HepG2 (cell line): ENCODE data around the gene ITGA6. TPM values are rescaled to one million over a fixed set of nuclear protein-coding genes. Genes with fewer than 3 reads are reported as not detected.

Experiments used
- ATAC-seq: fragments of 200-7000 bp; cut with Tn5 transposase; 3 replicates; pipeline ENCODE4 v1.9.1; 2020; ENCODE audit warnings: mild to moderate bottlenecking, moderate library complexity
- BruUV-seq: library from RNA; stranded (reverse); fragments of 400-500 nt; replicated peaks from 2 replicates; lab custom pipeline; 2021; lab: Mats Ljungman, UMichigan
- CTCF ChIA-PET: fragments of 300-600 bp; formaldehyde crosslinking; extraction: SDS; loops from one replicate; lab custom pipeline; 2021; ENCODE audit warnings: low total read pairs, inconsistent platforms, low intra/inter-chr PET ratio; lab: Yijun Ruan, JAX
- POLR2A ChIA-PET: fragments of 350-600 bp; sonication (Branson Sonifier 250); formaldehyde crosslinking; loops from one replicate; lab custom pipeline; 2020; ENCODE audit warnings: antibody characterized with exemption, inconsistent platforms; lab: Yijun Ruan, JAX
- DNase-seq: peaks from one replicate; pipeline ENCODE4 v3.0.0-alpha.2; 2015; ENCODE audit warnings: low spot score
- FAIRE-seq: peaks from 3 replicates; lab custom pipeline; 2011; peaks lifted over from hg19 to GRCh38; lab: Jason Lieb, UNC
- H2AFZ ChIP-seq: one replicate; pipeline ENCODE4 v1.6.1; 2011; ENCODE audit warnings: low read length, inconsistent platforms
- H3K27ac ChIP-seq: fragments of 300-600 bp; 3 replicates; pipeline ENCODE4 v1.8.0; 2011; ENCODE audit warnings: mixed run types, mild to moderate bottlenecking, mixed read lengths, low read length, inconsistent platforms; ENCODE audit not compliant: insufficient read depth; ENCODE audit errors: extremely low read length
- H3K27me3 ChIP-seq, 2 experiments: fragments of 200-600 bp in 1 of 2; 2 replicates in 1 of 2; 3 replicates in 1 of 2; pipeline versions ENCODE4 v1.6.0 to v1.8.0; 2011; ENCODE audit warnings: low read length in 2 of 2, mild to moderate bottlenecking in 2 of 2, moderate library complexity in 2 of 2, inconsistent platforms in 1 of 2; ENCODE audit not compliant: insufficient read depth in 2 of 2, control insufficient read depth in 1 of 2
- H3K36me3 ChIP-seq, 2 experiments: fragments of 200-600 bp in 1 of 2; replicated peaks in 1 of 2; 2 replicates in 1 of 2; 3 replicates in 1 of 2; pipeline versions ENCODE4 v1.5.1 to v1.8.0; 2011; ENCODE audit warnings: low read length in 2 of 2, inconsistent platforms in 1 of 2; ENCODE audit not compliant: insufficient read depth in 2 of 2, control insufficient read depth in 1 of 2
- H3K4me1 ChIP-seq: 2 replicates; pipeline ENCODE4 v1.5.1; 2012; ENCODE audit warnings: low read length, inconsistent platforms; ENCODE audit not compliant: insufficient read depth
- H3K4me2 ChIP-seq: 2 replicates; pipeline ENCODE4 v1.6.0; 2011; ENCODE audit warnings: low read depth, low read length, inconsistent platforms
- H3K4me3 ChIP-seq, 3 experiments: fragments of 200-600 bp in 1 of 3; sonication (generic), shearing (Covaris generic) in 1 of 3; replicated peaks in 1 of 3; 2 replicates each; pipeline ENCODE4 v1.5.1; 2011 to 2016; ENCODE audit warnings: low read length in 3 of 3, inconsistent platforms in 2 of 3, low read depth in 2 of 3, mild to moderate bottlenecking in 2 of 3, control low read depth in 1 of 3, mixed read lengths in 1 of 3; ENCODE audit not compliant: insufficient read depth in 1 of 3
- H3K79me2 ChIP-seq: one replicate; pipeline ENCODE4 v1.6.1; 2011; ENCODE audit warnings: low read length, inconsistent platforms; ENCODE audit not compliant: insufficient read depth
- H3K9ac ChIP-seq: 2 replicates; pipeline ENCODE4 v1.6.0; 2011; ENCODE audit warnings: mild to moderate bottlenecking, low read depth, low read length, inconsistent platforms; ENCODE audit not compliant: insufficient read depth
- H3K9me3 ChIP-seq: 2 replicates; pipeline ENCODE4 v1.5.1; 2012; ENCODE audit warnings: mild to moderate bottlenecking, low read length
- H4K20me1 ChIP-seq: 2 replicates; pipeline ENCODE4 v1.6.0; 2011; ENCODE audit warnings: inconsistent platforms, mild to moderate bottlenecking, low read length, moderate library complexity; ENCODE audit not compliant: insufficient read depth
- ARID2 ChIP-seq: sonication (generic); formaldehyde crosslinking; IDR thresholded peaks from 2 replicates; pipeline ENCODE4 v1.8.1; 2022; ENCODE audit warnings: mild to moderate bottlenecking, missing genetic modification reagents, borderline replicate concordance
- ATF7 ChIP-seq, 2 experiments: fragments of 450-650 bp in 1 of 2; sonication (generic) in 1 of 2; formaldehyde crosslinking in 1 of 2; IDR thresholded peaks; 2 replicates each; pipeline versions ENCODE4 v1.4.0 to v1.6.1; 2016 to 2020; ENCODE audit warnings: antibody characterized with exemption in 1 of 2, mild to moderate bottlenecking in 1 of 2, missing genetic modification reagents in 1 of 2
- CSRNP2 ChIP-seq: sonication (generic); formaldehyde crosslinking; conservative IDR thresholded peaks from 2 replicates; pipeline ENCODE4 v1.8.0; 2022; ENCODE audit warnings: low read depth, missing genetic modification reagents
- GRHL1 ChIP-seq: sonication (generic); formaldehyde crosslinking; conservative IDR thresholded peaks from 2 replicates; pipeline ENCODE4 v1.8.0; 2022; ENCODE audit warnings: missing genetic modification reagents
- HMG20A ChIP-seq: IDR thresholded peaks from 2 replicates; pipeline ENCODE4 v1.6.1; 2016; ENCODE audit warnings: borderline replicate concordance
- HNF4A ChIP-seq: sonication (generic); formaldehyde crosslinking; IDR thresholded peaks from 2 replicates; pipeline ENCODE4 v1.4.0; 2020; ENCODE audit warnings: missing genetic modification reagents
- IRF1 ChIP-seq: sonication (generic); formaldehyde crosslinking; IDR thresholded peaks from 2 replicates; pipeline ENCODE4 v1.4.0; 2020; ENCODE audit warnings: low read depth, mild to moderate bottlenecking, missing genetic modification reagents
- MBD4 ChIP-seq: IDR thresholded peaks from 2 replicates; pipeline ENCODE4 v1.6.1; 2012; ENCODE audit warnings: low read length, inconsistent platforms, borderline replicate concordance
- MBNL3 ChIP-seq: fragments of 250-450 bp; sonication (Bioruptor Pico); conservative IDR thresholded peaks from 2 replicates; pipeline ENCODE4 v1.8.0; 2022; ENCODE audit warnings: mild to moderate bottlenecking, inconsistent platforms
- NFYB ChIP-seq: sonication (generic); formaldehyde crosslinking; IDR thresholded peaks from 2 replicates; pipeline ENCODE4 v1.4.0; 2020; ENCODE audit warnings: missing genetic modification reagents
- PRPF4 ChIP-seq: fragments of 200-400 bp; formaldehyde crosslinking; IDR thresholded peaks from 2 replicates; pipeline ENCODE4 v1.6.1; 2016; ENCODE audit warnings: low read length, low read depth; ENCODE audit not compliant: poor library complexity, severe bottlenecking
- RARA ChIP-seq: IDR thresholded peaks from 2 replicates; pipeline ENCODE4 v1.6.1; 2016; ENCODE audit warnings: missing genetic modification reagents, missing compliant biosample characterization
- RCOR2 ChIP-seq: IDR thresholded peaks from 2 replicates; pipeline ENCODE4 v1.6.1; 2016; ENCODE audit warnings: missing biosample characterization, missing genetic modification reagents
- SATB2 ChIP-seq: sonication (generic); formaldehyde crosslinking; IDR thresholded peaks from 2 replicates; pipeline ENCODE4 v1.5.0; 2020; ENCODE audit warnings: missing genetic modification reagents
- TAF15 ChIP-seq: fragments of 200-400 bp; formaldehyde crosslinking; IDR thresholded peaks from one replicate; pipeline ENCODE4 v1.6.1; 2018; ENCODE audit warnings: mild to moderate bottlenecking, low read depth, low read length; ENCODE audit not compliant: poor library complexity, severe bottlenecking
- TFDP2 ChIP-seq: sonication (generic); formaldehyde crosslinking; IDR thresholded peaks from 2 replicates; pipeline ENCODE4 v1.4.0; 2020; ENCODE audit warnings: missing genetic modification reagents
- U2AF2 ChIP-seq: fragments of 200-400 bp; formaldehyde crosslinking; IDR thresholded peaks from 2 replicates; pipeline ENCODE4 v1.6.1; 2017; ENCODE audit warnings: low read depth, mild to moderate bottlenecking, low read length
- ZNF292 ChIP-seq: sonication (generic); formaldehyde crosslinking; IDR thresholded peaks from 2 replicates; pipeline ENCODE4 v1.8.1; 2022; ENCODE audit warnings: mild to moderate bottlenecking, low read depth, missing genetic modification reagents, borderline replicate concordance
- ZNF460 ChIP-seq: sonication (generic); formaldehyde crosslinking; IDR thresholded peaks from 2 replicates; pipeline ENCODE4 v1.5.1; 2020; ENCODE audit warnings: missing genetic modification reagents, mild to moderate bottlenecking, borderline replicate concordance
- ZNF552 ChIP-seq: sonication (generic); formaldehyde crosslinking; IDR thresholded peaks from 2 replicates; pipeline ENCODE4 v1.9.0; 2022; ENCODE audit warnings: missing genetic modification reagents, mild to moderate bottlenecking, borderline replicate concordance
- ZZZ3 ChIP-seq: sonication (generic); formaldehyde crosslinking; IDR thresholded peaks from 2 replicates; pipeline ENCODE4 v1.4.0; 2020; ENCODE audit warnings: missing genetic modification reagents, mild to moderate bottlenecking, borderline replicate concordance
- WGBS: methylation state at CpG from one replicate; pipeline ENCODE4 v1.1.6; 2017; ENCODE audit warnings: low lambda C conversion rate; 5-methylcytosine and 5-hydroxymethylcytosine counted together
- in situ Hi-C: cut with HindIII; loops from 2 replicates; pipeline ENCODE4 v1.10.0; 2017; ENCODE audit warnings: low pct_unique_long_range_greater_than_20kb; ENCODE audit not compliant: extremely low pct_ligation_motif_present
- intact Hi-C: fragments of 100-400 bp; cut with micrococcal nuclease; formaldehyde crosslinking; loops from one replicate; pipeline ENCODE4 v1.10.0; 2022; ENCODE audit not compliant: unreplicated experiment
- polyA plus RNA-seq, 8 experiments: library from polyadenylated mRNA; depleted of rRNA in 3 of 8; stranded (reverse) in 7 of 8; unstranded in 1 of 8; fragments of >200 nt; fragmentation: Illumina TruSeq in 4 of 8; extraction: Trizol in 4 of 8; gene quantifications; 2 replicates each; pipeline versions ENCODE4 v1.2.1 to v1.2.3, GENCODE V29; 2011 to 2016; ENCODE audit warnings: low read depth in 4 of 8, missing spikeins in 1 of 8, mixed read lengths in 1 of 8; ENCODE audit not compliant: insufficient read depth in 1 of 8
- total RNA-seq, 5 experiments: library from RNA; depleted of rRNA; stranded (reverse); fragments of >200 nt; fragmentation: Illumina TruSeq; extraction: Trizol; gene quantifications; 2 replicates each; pipeline ENCODE4 v1.2.3, GENCODE V29; 2016; ENCODE audit warnings: low read depth in 1 of 5

Gene ITGA6
- total and polyA plus RNA-seq, 2 of the 13 experiments (the other 11 are each of a cell fraction or from before 2014, with no cell fraction given): 24.0 to 92.5 TPM

GRCh38 chr2:172435606-172435911, 8.2 kb downstream of the ITGA6 start:
- Histone ChIP-seq H3K27ac (no peak overlapping the region), H3K79me2 (peaks cover 95% of the 10 kb centered on the region), H2AFZ (no peak overlapping the region), H3K4me1 (peaks cover 91% of the 10 kb centered on the region), H3K9ac (no peak overlapping the region), H3K9me3 (no peaks in the 10 kb centered on the region), H3K36me3 (peaks cover 0 to 3% of the 10 kb centered on the region in 2 experiments; a peak in 2 of 5 replicates), H3K4me3 (no peak overlapping the region), H3K4me2 (no peak overlapping the region), H4K20me1 (peaks cover 15% of the 10 kb centered on the region; the same call in 1 of the 2 replicates), H3K27me3 (no peaks in the 10 kb centered on the region)
- 74% methylated on average over 4 of the region's 4 CpGs for WGBS
- DNase-seq (no peak), FAIRE-seq (no peak), ATAC-seq (peak; percentile 48)
- in situ Hi-C loops: no loop called here
- ChIA-PET CTCF (no interaction called here), POLR2A (interaction anchor here (0.6 kb wide), 1 partner anchor 137 kb away, joined by 3 read pairs; no protein-coding TSS in a partner anchor)
- intact Hi-C loops: no loop called here
- BruUV-seq: no TSS peak
- TF ChIP-seq ZNF552: no peak
- TF ChIP-seq ZNF460 (CRISPR knock-in tag): peak; percentile 78; the same call in 1 of the 2 replicates
- no peak for TF ChIP-seq ARID2 (CRISPR knock-in tag)
- TF ChIP-seq U2AF2: no peak
- TF ChIP-seq NFYB (CRISPR knock-in tag): no peak
- TF ChIP-seq HMG20A (CRISPR knock-in tag): 0 out of 2 replicates have a peak, but pooled peaks have one; percentile 4
- no peak for TF ChIP-seq MBD4
- no peak for TF ChIP-seq ATF7 (IDR thresholded peaks at IDR 0.05)
- no peak for TF ChIP-seq ATF7 (CRISPR knock-in tag; IDR thresholded peaks at IDR 0.05)
- no peak for TF ChIP-seq SATB2 (CRISPR knock-in tag)
- TF ChIP-seq HNF4A (CRISPR knock-in tag): peak; percentile 27; the same call in 1 of the 2 replicates
- TF ChIP-seq MBNL3 (CRISPR knock-in tag): no peak
- no peak for TF ChIP-seq TAF15
- peak; percentile 37; the same call in 1 of the 2 replicates for TF ChIP-seq RARA (CRISPR knock-in tag)
- no peak for TF ChIP-seq GRHL1 (CRISPR knock-in tag)
- TF ChIP-seq PRPF4: no peak
- TF ChIP-seq ZZZ3 (CRISPR knock-in tag): no peak
- TF ChIP-seq ZNF292: 0 out of 2 replicates have a peak, but pooled peaks have one; percentile 31
- no peak for TF ChIP-seq IRF1 (CRISPR knock-in tag)
- 0 out of 2 replicates have a peak, but pooled peaks have one; percentile 50 for TF ChIP-seq RCOR2 (CRISPR knock-in tag)
- TF ChIP-seq TFDP2 (CRISPR knock-in tag): no peak
- no peak for TF ChIP-seq CSRNP2 (CRISPR knock-in tag)
